IMR-90 (cell line): ENCODE data around the gene FPR2. TPM values are rescaled to one million over a fixed set of nuclear protein-coding genes. Genes with fewer than 3 reads are reported as not detected.

Source experiments
- ATAC-seq: fragments of 200-7000 bp; cut with Tn5 transposase; 2 replicates; pipeline ENCODE4 v1.9.1; 2020; ENCODE audit warnings: low read depth, mild to moderate bottlenecking, moderate library complexity
- BruUV-seq: library from RNA; stranded (reverse); fragments of 400-500 nt; replicated peaks from 2 replicates; lab custom pipeline; 2021; lab: Mats Ljungman, UMichigan
- CTCF ChIA-PET: fragments of 300-600 bp; formaldehyde crosslinking; extraction: SDS; loops from one replicate; lab custom pipeline; 2021; ENCODE audit warnings: antibody characterized with exemption; lab: Yijun Ruan, JAX
- POLR2A ChIA-PET: fragments of 300-600 bp; sonication (Branson Sonifier 250); formaldehyde crosslinking; loops from one replicate; lab custom pipeline; 2022; ENCODE audit warnings: antibody characterized with exemption; ENCODE audit not compliant: unreplicated experiment; lab: Charles Lee
- DNase-seq: peaks from one replicate; pipeline ENCODE4 v3.0.0; 2013
- H2AFZ ChIP-seq: replicated peaks from 2 replicates; pipeline ENCODE3; 2013; ENCODE audit warnings: low read length, mild to moderate bottlenecking; ENCODE audit not compliant: poor library complexity
- H2AK5ac ChIP-seq: 2 replicates; pipeline ENCODE4 v1.6.1; 2013; ENCODE audit warnings: low read depth, low read length, inconsistent platforms
- H2AK9ac ChIP-seq: replicated peaks from 2 replicates; pipeline ENCODE3; 2013; ENCODE audit warnings: mild to moderate bottlenecking, low read depth, low read length, moderate library complexity; ENCODE audit not compliant: poor library complexity
- H2BK120ac ChIP-seq: 2 replicates; pipeline ENCODE4 v1.6.1; 2013; ENCODE audit warnings: low read depth, low read length, inconsistent platforms
- H2BK15ac ChIP-seq: 3 replicates; pipeline ENCODE4 v1.6.1; 2013; ENCODE audit warnings: low read depth, low read length, inconsistent platforms
- H2BK20ac ChIP-seq: 2 replicates; pipeline ENCODE4 v1.6.1; 2013; ENCODE audit warnings: low read depth, mild to moderate bottlenecking, inconsistent platforms, low read length, moderate library complexity
- H2BK5ac ChIP-seq: 2 replicates; pipeline ENCODE4 v1.6.1; 2013; ENCODE audit warnings: mild to moderate bottlenecking, low read depth, low read length, inconsistent platforms; ENCODE audit not compliant: poor library complexity, severe bottlenecking
- H3K14ac ChIP-seq: replicated peaks from 2 replicates; pipeline ENCODE4 v1.6.1; 2013; ENCODE audit warnings: low read depth, low read length, inconsistent platforms
- H3K18ac ChIP-seq: 2 replicates; pipeline ENCODE4 v1.6.1; 2013; ENCODE audit warnings: low read depth, low read length, control low read depth
- H3K23ac ChIP-seq: 2 replicates; pipeline ENCODE4 v1.6.1; 2013; ENCODE audit warnings: low read depth, low read length, inconsistent platforms
- H3K27ac ChIP-seq: 2 replicates; pipeline ENCODE4 v1.5.1; 2013; ENCODE audit warnings: mild to moderate bottlenecking, control low read depth, low read length; ENCODE audit not compliant: insufficient read depth
- H3K27me3 ChIP-seq: 2 replicates; pipeline ENCODE4 v1.6.1; 2013; ENCODE audit warnings: low read length; ENCODE audit not compliant: control insufficient read depth, insufficient read depth
- H3K36me3 ChIP-seq: 2 replicates; pipeline ENCODE4 v1.6.1; 2013; ENCODE audit warnings: low read length, mixed read lengths; ENCODE audit not compliant: control insufficient read depth, insufficient read depth
- H3K4ac ChIP-seq: 2 replicates; pipeline ENCODE4 v1.6.1; 2013; ENCODE audit warnings: low read depth, low read length, inconsistent platforms
- H3K4me1 ChIP-seq: 2 replicates; pipeline ENCODE4 v1.6.1; 2013; ENCODE audit warnings: low read length, mixed read lengths; ENCODE audit not compliant: control insufficient read depth, insufficient read depth
- H3K4me2 ChIP-seq: 2 replicates; pipeline ENCODE4 v1.6.1; 2013; ENCODE audit warnings: low read depth, mild to moderate bottlenecking, control low read depth, low read length, moderate library complexity
- H3K4me3 ChIP-seq: 2 replicates; pipeline ENCODE4 v1.5.1; 2013; ENCODE audit warnings: low read depth, mild to moderate bottlenecking, control low read depth, low read length, moderate library complexity; ENCODE audit not compliant: insufficient read depth
- H3K56ac ChIP-seq: 2 replicates; pipeline ENCODE4 v1.6.1; 2013; ENCODE audit warnings: low read length, inconsistent platforms; ENCODE audit not compliant: insufficient read depth; ENCODE audit errors: extremely low read depth
- H3K79me1 ChIP-seq, 2 experiments: 2 replicates each; pipeline ENCODE4 v1.6.1; 2013; ENCODE audit warnings: low read length in 2 of 2, inconsistent platforms in 1 of 2, low read depth in 1 of 2
- H3K9ac ChIP-seq: 2 replicates; pipeline ENCODE4 v1.6.1; 2013; ENCODE audit warnings: low read depth, low read length, control low read depth
- H3K9me1 ChIP-seq: 2 replicates; pipeline ENCODE4 v1.6.1; 2013; ENCODE audit warnings: low read length, inconsistent platforms; ENCODE audit not compliant: insufficient read depth
- H3K9me3 ChIP-seq: 2 replicates; pipeline ENCODE4 v1.6.1; 2013; ENCODE audit warnings: low read length; ENCODE audit not compliant: control insufficient read depth, insufficient read depth
- H4K20me1 ChIP-seq: 2 replicates; pipeline ENCODE4 v1.6.1; 2013; ENCODE audit warnings: low read length, inconsistent platforms; ENCODE audit not compliant: insufficient read depth
- H4K5ac ChIP-seq: 2 replicates; pipeline ENCODE4 v1.6.1; 2013; ENCODE audit warnings: mild to moderate bottlenecking, low read depth, low read length, control low read depth
- H4K8ac ChIP-seq, 2 experiments: 2 replicates each; pipeline ENCODE4 v1.6.1; 2013; ENCODE audit warnings: low read depth in 2 of 2, low read length in 2 of 2, control low read depth in 1 of 2, inconsistent platforms in 1 of 2
- H4K91ac ChIP-seq: 2 replicates; pipeline ENCODE4 v1.6.1; 2013; ENCODE audit warnings: low read depth, low read length, inconsistent platforms; ENCODE audit not compliant: insufficient read depth
- BHLHE40 ChIP-seq: fragments of 150-350 bp; IDR thresholded peaks from 2 replicates; pipeline ENCODE4 v1.6.1; 2016; ENCODE audit warnings: mild to moderate bottlenecking, low read depth, low read length
- MAFK ChIP-seq: IDR thresholded peaks from 2 replicates; pipeline ENCODE4 v1.6.1; 2012; ENCODE audit warnings: low read depth, low read length, improper control_type of control experiment
- RAD21 ChIP-seq: IDR thresholded peaks from 2 replicates; pipeline ENCODE4 v1.6.1; 2012; ENCODE audit warnings: low read length, improper control_type of control experiment
- RFX5 ChIP-seq: IDR thresholded peaks from 2 replicates; pipeline ENCODE4 v1.8.0; 2012; ENCODE audit warnings: low read depth, mild to moderate bottlenecking, low read length, moderate library complexity
- WGBS, 2 experiments: methylation state at CpG; one replicate each; pipeline versions ENCODE4 v1.1.5 to v1.1.7; 2013; ENCODE audit warnings: missing lambda C conversion rate in 2 of 2; ENCODE audit not compliant: insufficient read length in 1 of 2; ENCODE audit errors: extremely low coverage in 2 of 2; 5-methylcytosine and 5-hydroxymethylcytosine counted together
- dilution Hi-C: fragments of 300-500 bp; cut with HindIII; formaldehyde crosslinking; loops from one replicate; pipeline ENCODE4 v1.14.3; 2018; ENCODE audit warnings: low sequenced_read_pairs; ENCODE audit not compliant: unreplicated experiment
- in situ Hi-C: fragments of 300-500 bp; cut with MboI; formaldehyde crosslinking; loops from 3 replicates; pipeline ENCODE4 v1.14.3; 2019; ENCODE audit warnings: low sequenced_read_pairs, inconsistent platforms, mixed read lengths
- intact Hi-C: fragments of 100-400 bp; cut with micrococcal nuclease; formaldehyde crosslinking; loops from 2 replicates; pipeline ENCODE4 v1.10.0; 2022
- polyA plus RNA-seq, 3 experiments: library from polyadenylated mRNA; depleted of rRNA; stranded (reverse); fragments of >200 nt; gene quantifications; 2 replicates each; pipeline ENCODE4 v1.2.3, GENCODE V29; 2012; ENCODE audit warnings: low replicate concordance in 1 of 3
- total RNA-seq: library from RNA; depleted of rRNA; stranded (reverse); fragments of >200 nt; gene quantifications from 2 replicates; pipeline ENCODE4 v1.2.3, GENCODE V29; 2012
- TF ChIP-seq, protein P1 (sequence below): fragments of 150-350 bp; IDR thresholded peaks from 2 replicates; pipeline ENCODE4 v1.6.1; 2017; ENCODE audit warnings: mild to moderate bottlenecking, antibody characterized with exemption, low read length, low read depth
- TF ChIP-seq, protein P2 (sequence below): conservative IDR thresholded peaks from 2 replicates; pipeline ENCODE4 v1.5.1; 2012; ENCODE audit warnings: mild to moderate bottlenecking, low read depth, low read length, improper control_type of control experiment

The FPR2 gene
- total and polyA plus RNA-seq, 2 of the 4 experiments (the other 2 are of a cell fraction): not detected

GRCh38 chr19:51798062-51798461, 37.1 kb downstream of the FPR2 start:
- Histone ChIP-seq H2AFZ (no peak overlapping the region), H3K23ac (no peak overlapping the region), H3K27ac (no peak overlapping the region), H3K18ac (no peak overlapping the region), H2BK120ac (no peak overlapping the region), H2AK9ac (no peak overlapping the region), H3K56ac (no peak overlapping the region), H3K9ac (no peak overlapping the region), H3K4ac (no peak overlapping the region), H3K14ac (no peak overlapping the region), H4K8ac (no peak overlapping the region), H4K5ac (no peak overlapping the region), H2BK15ac (no peak overlapping the region), H2BK5ac (no peak overlapping the region), H3K79me1 (no peaks in the 10 kb centered on the region), H3K9me3 (no peaks in the 10 kb centered on the region), H3K4me3 (no peak overlapping the region), H4K20me1 (no peaks in the 10 kb centered on the region), H3K4me2 (no peak overlapping the region), H3K4me1 (peaks cover 5% of the 10 kb centered on the region), H3K27me3 (no peaks in the 10 kb centered on the region), H3K36me3 (no peaks in the 10 kb centered on the region), H4K91ac (no peak overlapping the region), H3K9me1 (no peaks in the 10 kb centered on the region), H2BK20ac (no peak overlapping the region), H2AK5ac (no peak overlapping the region)
- BruUV-seq: no TSS peak
- in situ Hi-C loops (no loop called here), intact Hi-C loops (no loop called here), dilution Hi-C loops (no loop called here)
- POLR2A ChIA-PET: no interaction called here
- no CpG with 5 or more reads among the region's 3 CpGs for WGBS, 2 experiments
- CTCF ChIA-PET: no interaction called here
- TF ChIP-seq MAFK (no peak), RAD21 (no peak), RFX5 (no peak), BHLHE40 (no peak)
- TF ChIP-seq, protein P1, sequence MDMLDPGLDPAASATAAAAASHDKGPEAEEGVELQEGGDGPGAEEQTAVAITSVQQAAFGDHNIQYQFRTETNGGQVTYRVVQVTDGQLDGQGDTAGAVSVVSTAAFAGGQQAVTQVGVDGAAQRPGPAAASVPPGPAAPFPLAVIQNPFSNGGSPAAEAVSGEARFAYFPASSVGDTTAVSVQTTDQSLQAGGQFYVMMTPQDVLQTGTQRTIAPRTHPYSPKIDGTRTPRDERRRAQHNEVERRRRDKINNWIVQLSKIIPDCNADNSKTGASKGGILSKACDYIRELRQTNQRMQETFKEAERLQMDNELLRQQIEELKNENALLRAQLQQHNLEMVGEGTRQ: no peak
- TF ChIP-seq, protein P2, sequence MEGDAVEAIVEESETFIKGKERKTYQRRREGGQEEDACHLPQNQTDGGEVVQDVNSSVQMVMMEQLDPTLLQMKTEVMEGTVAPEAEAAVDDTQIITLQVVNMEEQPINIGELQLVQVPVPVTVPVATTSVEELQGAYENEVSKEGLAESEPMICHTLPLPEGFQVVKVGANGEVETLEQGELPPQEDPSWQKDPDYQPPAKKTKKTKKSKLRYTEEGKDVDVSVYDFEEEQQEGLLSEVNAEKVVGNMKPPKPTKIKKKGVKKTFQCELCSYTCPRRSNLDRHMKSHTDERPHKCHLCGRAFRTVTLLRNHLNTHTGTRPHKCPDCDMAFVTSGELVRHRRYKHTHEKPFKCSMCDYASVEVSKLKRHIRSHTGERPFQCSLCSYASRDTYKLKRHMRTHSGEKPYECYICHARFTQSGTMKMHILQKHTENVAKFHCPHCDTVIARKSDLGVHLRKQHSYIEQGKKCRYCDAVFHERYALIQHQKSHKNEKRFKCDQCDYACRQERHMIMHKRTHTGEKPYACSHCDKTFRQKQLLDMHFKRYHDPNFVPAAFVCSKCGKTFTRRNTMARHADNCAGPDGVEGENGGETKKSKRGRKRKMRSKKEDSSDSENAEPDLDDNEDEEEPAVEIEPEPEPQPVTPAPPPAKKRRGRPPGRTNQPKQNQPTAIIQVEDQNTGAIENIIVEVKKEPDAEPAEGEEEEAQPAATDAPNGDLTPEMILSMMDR: no peak
- DNase-seq: no peak
- ATAC-seq: no peak
